Measurements from ENCODE around the gene VASP.

DNA sequence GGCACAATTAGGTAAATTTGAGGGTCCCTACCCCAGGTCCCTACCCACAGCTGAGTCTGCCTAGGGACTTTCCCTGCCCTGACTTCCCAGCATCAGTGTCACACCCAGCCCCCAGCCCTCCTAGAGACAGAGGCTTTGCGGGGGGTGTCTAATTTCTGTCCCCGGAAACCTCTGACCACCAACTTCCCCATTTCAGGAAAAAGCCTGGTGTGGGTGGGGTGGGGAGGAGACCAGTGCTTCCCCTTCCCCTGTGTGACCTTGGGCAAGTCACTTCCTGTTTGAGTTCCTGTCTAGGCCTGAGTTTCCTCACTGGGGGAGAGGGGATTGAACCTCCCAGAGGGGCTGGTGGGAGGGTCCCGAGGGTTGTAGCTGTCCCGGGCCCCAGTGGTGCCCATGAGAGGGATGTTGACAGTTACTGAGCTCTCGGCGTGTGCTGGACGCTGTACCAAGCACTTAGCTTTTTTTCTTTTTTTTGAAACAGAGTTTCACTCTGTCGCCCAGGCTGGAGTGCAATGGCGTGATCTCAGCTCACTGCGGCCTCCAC, 7.9 kb downstream of the VASP start:
- TF ChIP-seq POLR2A (IDR thresholded peaks at IDR 0.05) = no peak
- TF ChIP-seq CTCF (IDR thresholded peaks at IDR 0.05 in 8 of 11, conservative IDR thresholded peaks at IDR 0.05 in 3 of 11) = peak in 1 of 11 experiments; percentile 14

All from spleen (tissue), 7 donors.